C1 segment of cervical spinal cord (tissue), 14 donors: ENCODE measurements around the gene PDE6B.
"Not testable (repeated sequence)": the region's sequence is repeated elsewhere in the genome, so short reads cannot be mapped to it uniquely, and the experiment has no call there.

ENCODE experiments used
- DNase-seq, 14 donors: peaks; one replicate each; lab custom pipeline; 2025; lab: John Stamatoyannopoulos, UW

Gene PDE6B

DNA sequence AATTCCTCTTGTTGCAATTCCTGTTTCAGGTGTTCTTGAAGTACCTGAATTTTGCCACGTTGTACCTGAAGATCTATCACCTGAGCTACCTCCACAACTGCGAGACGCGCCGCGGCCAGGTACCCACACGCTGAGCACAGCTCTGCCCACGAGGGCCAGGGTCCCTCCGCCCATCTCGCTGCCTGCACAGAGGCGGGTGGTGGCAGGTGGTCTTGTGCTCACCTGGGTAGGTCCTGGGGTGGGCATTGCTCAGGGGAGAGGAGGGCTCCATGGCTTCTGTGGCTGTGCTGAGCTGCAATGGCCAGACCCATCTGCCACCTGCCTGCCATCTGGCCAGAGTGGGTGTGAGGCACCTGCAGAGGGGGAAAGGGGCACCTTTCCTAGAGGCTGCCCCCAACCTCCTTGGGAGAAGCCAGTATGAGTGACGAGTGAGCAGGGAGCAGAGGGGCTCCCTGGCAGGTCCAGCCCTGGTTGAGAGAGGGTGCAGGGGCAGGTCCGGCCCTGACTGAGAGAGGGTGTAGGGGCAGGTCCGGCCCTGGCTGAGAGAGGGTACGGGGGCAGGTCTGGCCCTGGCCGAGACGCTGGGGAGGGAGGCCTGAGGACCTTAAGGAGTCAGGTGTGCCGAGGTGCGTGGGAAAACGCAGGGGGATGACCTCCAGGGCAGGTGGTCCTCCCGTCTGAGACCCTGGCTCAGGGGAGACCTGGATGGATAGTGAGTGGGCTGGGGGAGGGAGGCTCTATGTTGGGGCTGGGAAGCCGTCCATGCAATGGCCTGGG lies 10.7 kb downstream of the PDE6B start:
- no peak for DNase-seq

GRCh38 chr4:636628-637159 lies 11.3 kb downstream of the PDE6B start:
- DNase-seq: no peak

DNA sequence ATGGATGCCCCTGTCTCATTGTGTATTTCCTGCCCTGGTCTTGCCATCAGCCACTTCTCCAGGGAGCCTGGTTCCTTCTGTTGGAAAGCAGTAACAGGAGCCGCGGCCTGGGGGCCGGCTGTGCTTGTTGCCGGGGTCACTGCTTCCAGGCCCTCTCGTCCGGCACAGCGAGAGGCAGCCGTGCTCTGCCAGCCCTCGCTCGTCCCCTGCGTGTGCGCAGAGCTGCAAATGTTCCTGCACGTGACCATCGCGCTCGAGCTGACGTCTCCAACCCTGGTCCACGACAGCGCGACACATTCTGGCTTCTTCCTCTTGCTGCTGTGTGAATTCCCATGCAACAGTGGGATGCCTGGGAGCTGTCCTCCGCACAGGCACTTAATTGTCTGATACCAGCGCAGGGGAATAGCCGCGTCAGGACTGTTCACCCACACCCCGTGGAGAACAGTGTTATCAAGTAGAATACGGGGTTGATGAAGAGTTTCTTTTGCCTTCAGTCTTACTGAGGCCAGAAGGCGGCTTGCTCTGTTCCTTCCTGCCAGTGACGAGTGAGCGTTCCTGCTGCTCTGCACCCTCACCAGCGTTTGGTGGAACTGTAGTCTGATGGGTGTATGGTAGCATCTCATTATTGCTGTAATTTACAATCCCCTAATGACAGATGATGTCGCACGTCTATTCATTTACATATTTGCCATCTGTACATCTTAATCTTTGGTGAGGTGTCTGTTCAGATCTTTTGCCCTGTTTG lies 12.3 kb downstream of the PDE6B start:
- DNase-seq: peak in 3 of 14 donors; percentile 18 to 72 (median 19)

DNA sequence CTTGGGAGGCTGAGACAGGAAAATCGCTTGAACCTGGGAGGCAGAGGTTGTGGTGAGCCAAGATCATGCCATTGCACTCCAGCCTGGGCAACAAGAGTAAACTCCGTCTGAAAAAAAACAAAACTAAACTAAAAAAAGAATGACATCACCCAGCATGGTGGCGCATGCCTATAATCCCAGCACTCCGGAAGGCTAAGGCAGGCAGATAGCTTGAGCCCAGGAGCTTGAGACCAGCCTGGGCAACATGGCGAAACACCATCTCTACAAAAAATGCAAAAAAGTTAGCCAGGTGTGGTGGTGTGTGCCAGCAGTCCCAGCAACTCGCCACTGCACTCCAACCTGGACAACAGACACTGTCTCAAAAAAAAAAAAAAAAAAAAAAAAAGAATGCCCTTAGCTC lies 17.0 kb downstream of the PDE6B start:
- DNase-seq: not testable (repeated sequence)

- DNase-seq: no peak
Measured at GRCh38 chr4:646460-646859, 21.1 kb downstream of the PDE6B start.

- no peak for DNase-seq
Measured at GRCh38 chr4:647481-647880, 22.1 kb downstream of the PDE6B start.

DNA sequence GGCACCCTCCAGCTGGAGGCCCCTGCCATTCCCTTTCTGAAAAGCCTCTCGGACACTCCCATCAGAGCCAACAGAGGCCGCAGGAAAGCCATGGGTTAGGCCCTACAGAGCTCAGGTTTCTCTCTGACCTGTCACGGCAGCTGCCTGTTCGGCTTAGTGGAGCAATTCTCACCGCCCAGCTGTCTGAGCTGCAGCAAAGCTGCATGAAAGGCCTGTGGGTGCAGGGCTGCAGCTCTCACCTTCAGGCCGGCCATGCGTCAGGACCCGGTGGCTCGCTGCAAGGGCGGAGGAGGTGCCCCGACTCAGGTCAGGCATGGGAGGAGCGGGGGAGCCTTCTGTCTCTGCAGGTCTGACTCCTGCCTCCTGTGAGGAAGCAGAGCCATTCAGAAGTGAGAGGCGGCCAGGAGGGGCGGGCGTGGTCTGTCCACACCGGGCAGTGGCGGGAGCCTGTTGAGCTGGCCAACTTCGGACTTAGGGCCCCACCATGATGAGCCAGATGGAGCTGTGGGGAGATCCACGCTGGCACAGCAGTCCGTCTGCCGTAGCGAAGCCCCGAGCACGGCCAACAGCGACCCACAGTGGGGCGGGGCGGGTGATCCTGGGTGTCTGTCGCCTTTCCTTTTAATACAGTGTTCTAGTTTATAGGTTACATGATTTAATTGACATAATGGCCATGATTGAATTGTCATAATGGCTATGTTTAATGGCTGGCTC lies 23.4 kb downstream of the PDE6B start:
- no peak for DNase-seq

DNA sequence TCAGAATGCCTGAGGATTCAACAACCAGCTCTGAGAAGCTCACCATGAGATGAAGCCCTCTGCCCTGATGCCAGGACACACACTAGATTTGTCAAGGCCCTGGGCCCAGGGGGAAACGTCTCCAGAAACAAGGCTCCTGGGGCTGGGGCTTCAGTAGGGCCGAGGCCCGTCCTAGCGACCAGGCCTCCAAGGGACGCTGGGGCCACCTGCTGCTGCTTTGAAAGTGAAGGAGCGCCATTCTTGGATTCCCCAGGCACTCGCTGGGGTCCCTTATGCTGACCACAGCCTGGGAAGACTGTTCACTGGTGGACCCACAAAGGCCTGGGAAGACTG lies 23.9 kb downstream of the PDE6B start:
- DNase-seq: no peak

GRCh38 chr4:649751-650310 lies 24.5 kb downstream of the PDE6B start:
- no peak for DNase-seq

DNA sequence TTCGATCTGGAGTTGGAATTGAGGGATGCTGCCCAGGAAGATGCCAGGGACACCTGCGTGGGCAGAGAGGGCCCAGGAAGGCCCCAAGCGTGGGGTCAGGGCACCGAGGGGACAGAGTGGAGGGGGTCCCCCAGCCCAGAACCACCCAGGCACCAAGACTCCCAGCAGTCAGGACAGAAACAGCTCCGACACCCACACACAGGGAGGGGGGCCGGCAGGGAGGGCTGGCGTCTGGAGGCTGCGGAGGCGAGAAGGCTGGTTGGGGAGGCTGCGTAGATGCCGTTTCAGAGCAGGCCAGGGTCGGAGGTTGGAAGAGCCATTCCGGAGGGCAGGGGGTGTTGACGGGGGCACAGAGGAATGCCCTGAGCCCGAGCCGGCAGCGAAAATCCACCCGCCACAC lies 25.1 kb downstream of the PDE6B start:
- no peak for DNase-seq

DNA sequence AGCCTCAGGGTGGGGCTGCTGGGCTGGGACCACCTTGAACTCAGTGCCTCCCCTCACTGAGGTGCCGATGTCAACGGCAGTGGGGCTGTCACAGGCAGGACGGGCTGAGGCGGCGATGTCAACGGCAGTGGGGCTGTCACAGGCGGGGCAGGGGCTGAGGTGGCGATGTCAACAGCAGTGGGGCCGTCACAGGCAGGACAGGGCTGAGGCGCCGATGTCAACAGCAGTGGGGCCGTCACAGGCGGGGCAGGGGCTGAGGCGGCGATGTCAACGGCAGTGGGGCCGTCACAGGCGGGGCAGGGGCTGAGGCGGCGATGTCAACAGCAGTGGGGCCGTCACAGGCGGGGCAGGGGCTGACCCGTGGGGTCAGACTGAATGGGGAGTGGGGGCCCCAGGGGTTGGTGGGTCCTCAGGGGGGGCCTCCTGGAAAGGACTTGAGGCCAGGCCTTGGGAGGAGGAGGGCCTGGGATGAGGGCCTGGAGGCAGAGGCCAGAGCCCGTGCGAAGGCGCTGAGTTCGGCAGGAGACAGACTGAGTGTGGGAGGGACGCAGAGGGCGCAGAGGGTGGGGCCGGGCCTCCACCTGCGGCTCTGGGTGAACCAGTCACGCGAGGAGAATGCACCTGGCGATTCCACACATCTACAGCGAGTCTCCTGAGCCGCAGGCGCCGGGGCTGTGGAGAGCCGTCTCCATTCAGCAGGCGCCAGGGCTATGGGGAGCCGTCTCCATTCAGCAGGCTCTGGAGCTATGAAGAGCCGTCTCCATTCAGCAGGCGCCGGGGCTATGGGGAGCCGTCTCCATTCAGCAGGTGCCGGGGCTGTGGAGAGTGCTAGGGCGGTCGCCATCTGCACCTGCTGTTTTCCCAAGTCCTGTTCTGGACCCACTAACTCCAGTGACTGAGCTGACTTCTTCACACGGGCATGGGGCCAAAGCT lies 25.8 kb downstream of the PDE6B start:
- DNase-seq: peak in 11 of 14 donors; percentile 47 to 83 (median 66)

GRCh38 chr4:651884-652642 lies 26.7 kb downstream of the PDE6B start:
- DNase-seq: peak in 2 of 14 donors; percentile 64 to 66

DNA sequence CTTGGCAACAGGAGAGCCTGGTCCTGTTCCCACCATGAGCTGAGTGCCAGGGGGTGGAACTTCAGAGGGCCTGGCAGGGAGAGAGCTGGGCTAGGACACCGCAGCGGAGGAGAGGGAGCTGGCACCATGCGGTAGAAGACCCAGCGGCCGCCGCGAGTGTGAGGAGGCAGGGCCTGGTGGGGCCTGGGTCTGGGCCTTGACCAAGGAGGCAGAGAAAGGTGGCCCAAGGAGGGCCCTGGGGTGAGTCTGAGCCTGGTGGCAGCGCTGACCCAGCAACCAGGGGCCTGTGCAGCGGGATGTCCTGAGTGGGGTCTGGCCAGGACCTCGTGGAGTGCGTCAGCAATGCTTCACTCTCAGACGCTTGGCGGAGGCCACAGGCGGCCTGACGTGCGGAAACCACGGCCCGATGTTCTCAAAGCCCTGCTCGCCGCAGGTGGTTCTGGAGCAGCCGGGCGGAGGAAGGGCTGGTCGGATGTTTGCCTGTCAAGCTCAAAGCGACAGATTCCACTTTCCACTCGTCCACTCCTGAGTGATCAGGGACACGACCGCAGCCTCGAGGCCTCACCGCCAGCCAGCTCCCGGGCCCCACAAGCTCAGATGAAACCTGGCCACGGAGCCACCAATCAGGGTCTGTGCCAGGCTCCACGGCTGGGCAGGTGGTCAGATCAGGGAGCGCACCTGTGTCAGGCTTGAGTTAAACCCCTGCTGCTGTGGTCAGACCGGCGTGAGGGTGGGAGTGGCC lies 27.9 kb downstream of the PDE6B start:
- DNase-seq: peak in 1 of 14 donors; percentile 19

DNA sequence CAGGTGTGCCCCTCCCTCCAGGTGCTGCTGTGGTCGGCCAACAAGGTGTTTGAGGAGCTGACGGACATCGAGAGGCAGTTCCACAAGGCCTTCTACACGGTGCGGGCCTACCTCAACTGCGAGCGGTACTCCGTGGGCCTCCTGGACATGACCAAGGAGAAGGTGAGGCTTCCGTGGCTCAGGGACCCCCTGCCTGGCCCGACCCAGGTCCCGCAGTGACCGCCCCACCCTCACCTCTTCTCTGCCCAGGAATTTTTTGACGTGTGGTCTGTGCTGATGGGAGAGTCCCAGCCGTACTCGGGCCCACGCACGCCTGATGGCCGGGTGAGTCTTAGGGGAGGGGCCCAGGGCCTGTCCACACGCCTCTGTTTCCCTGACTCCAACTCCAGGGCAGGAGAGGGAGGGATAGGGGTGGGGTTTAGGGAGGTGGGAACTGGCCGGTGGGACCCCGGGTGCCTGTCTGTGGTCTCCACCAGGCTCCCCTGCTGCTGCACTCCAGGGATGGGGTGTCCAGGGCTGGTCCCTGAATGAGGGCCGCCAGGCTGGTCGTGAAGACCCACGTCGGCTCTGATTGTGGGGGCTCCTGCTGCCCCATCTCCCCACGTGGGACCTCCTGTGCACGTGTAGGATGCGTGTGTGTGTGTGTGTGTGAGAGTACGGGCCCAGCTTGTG lies 28.6 kb downstream of the PDE6B start:
- no peak for DNase-seq

DNA sequence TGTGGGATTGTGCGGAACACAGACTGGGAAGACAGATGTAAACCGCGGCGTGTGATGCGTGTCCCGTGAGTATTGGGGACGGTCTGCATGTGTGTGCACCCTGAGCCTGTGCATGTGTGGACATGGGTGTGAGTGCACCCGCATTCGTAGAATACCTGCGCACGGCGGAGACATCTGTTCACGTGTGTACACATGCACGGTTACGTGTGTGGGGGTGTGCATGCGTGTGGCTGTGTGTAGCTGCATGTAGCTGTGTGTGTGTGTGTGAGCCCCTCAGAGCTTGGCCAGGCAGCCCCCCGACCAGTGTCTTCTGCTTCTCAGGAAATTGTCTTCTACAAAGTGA lies 29.1 kb downstream of the PDE6B start:
- DNase-seq: no peak

GRCh38 chr4:654871-655463 lies 29.6 kb downstream of the PDE6B start:
- DNase-seq: peak in 7 of 14 donors; percentile 16 to 48 (median 38)

GRCh38 chr4:655464-656151 lies 30.2 kb downstream of the PDE6B start:
- peak in 1 of 14 donors; percentile 24 for DNase-seq
